HPDE6-E6E7 (cell line): Measurements from ENCODE around the gene GNG8.

Source experiments
- DNase-seq: peaks from one replicate; pipeline ENCODE4 v3.0.0; 2011; ENCODE audit warnings: missing footprints; ENCODE audit errors: extremely low spot score

The GNG8 gene

GRCh38 chr19:46635920-46636761 lies at the start of gene GNG8:
GNG8 (minus strand) TSS chr19:46636202; CDS start chr19:46634682, 1,520 bp downstream.
- DNase-seq, result no peak

GRCh38 chr19:46685189-46685588 lies 49.2 kb upstream of the GNG8 start:
- no peak for DNase-seq

- peak; percentile 31 for DNase-seq
Observed at GRCh38 chr19:46678110-46678732, 42.2 kb upstream of the GNG8 start.

GRCh38 chr19:46674416-46675178 lies 38.6 kb upstream of the GNG8 start:
- no peak for DNase-seq

- no peak for DNase-seq
Observed at GRCh38 chr19:46670813-46671212, 34.8 kb upstream of the GNG8 start.

- DNase-seq, result no peak
Observed at GRCh38 chr19:46668662-46669061, 32.7 kb upstream of the GNG8 start.

GRCh38 chr19:46665072-46665471 lies 29.1 kb upstream of the GNG8 start:
- no peak for DNase-seq

GRCh38 chr19:46661735-46662592 lies 26.0 kb upstream of the GNG8 start:
- DNase-seq, result peak; percentile 76

- peak; percentile 97 for DNase-seq
Observed at GRCh38 chr19:46661020-46661731, 25.2 kb upstream of the GNG8 start, which contains the start of gene DACT3. DACT3 (minus strand) TSS chr19:46661182; CDS start chr19:46661064, 118 bp downstream.

GRCh38 chr19:46660551-46661019 lies 24.6 kb upstream of the GNG8 start:
- no peak for DNase-seq

GRCh38 chr19:46660008-46660517 lies 24.1 kb upstream of the GNG8 start:
- DNase-seq, result no peak

GRCh38 chr19:46659151-46660007 lies 23.4 kb upstream of the GNG8 start:
- no peak for DNase-seq

GRCh38 chr19:46656541-46656940 lies 20.5 kb upstream of the GNG8 start:
- no peak for DNase-seq

- no peak for DNase-seq
Observed at GRCh38 chr19:46654621-46655152, 18.7 kb upstream of the GNG8 start.

GRCh38 chr19:46650445-46650844 lies 14.4 kb upstream of the GNG8 start:
- no peak for DNase-seq

- no peak for DNase-seq
Observed at GRCh38 chr19:46648961-46649960, 13.3 kb upstream of the GNG8 start.

GRCh38 chr19:46648060-46648960 lies 12.3 kb upstream of the GNG8 start:
- no peak for DNase-seq
